Memory B cell (primary cell): ENCODE measurements around the gene ZBTB48.
"Not testable (repeated sequence)": the region's sequence is repeated elsewhere in the genome, so short reads cannot be mapped to it uniquely, and the experiment has no call there.

Experiments
- ATAC-seq: fragments of 150-1000 bp; cut with Tn5 transposase; 2 replicates; pipeline ENCODE4 v1.10.0; 2021; ENCODE audit warnings: low read depth, mild to moderate bottlenecking, moderate library complexity
- DNase-seq, 2 donors: peaks; one replicate each; pipeline ENCODE4 v3.0.0; 2022; ENCODE audit warnings: low spot score in 2 of 2
- H3K27ac Mint-ChIP-seq: one replicate; pipeline ENCODE4 v1.8.0; 2022; ENCODE audit warnings: mild to moderate bottlenecking, moderate library complexity, mixed read lengths
- H3K27me3 Mint-ChIP-seq: one replicate; pipeline ENCODE4 v1.8.0; 2022; ENCODE audit warnings: mixed read lengths
- H3K36me3 Mint-ChIP-seq: one replicate; pipeline ENCODE4 v1.8.0; 2022; ENCODE audit warnings: mild to moderate bottlenecking, mixed read lengths
- H3K4me1 Mint-ChIP-seq: one replicate; pipeline ENCODE4 v1.8.0; 2022; ENCODE audit warnings: mixed read lengths
- H3K4me3 Mint-ChIP-seq: one replicate; pipeline ENCODE4 v1.8.0; 2022; ENCODE audit warnings: mild to moderate bottlenecking, moderate library complexity, mixed read lengths
- H3K9me3 Mint-ChIP-seq: one replicate; pipeline ENCODE4 v1.8.0; 2022; ENCODE audit warnings: mixed read lengths

ZBTB48 gene

GRCh38 chr1:6554907-6555778 is 24.7 kb upstream of the ZBTB48 start, which contains the start of gene TAS1R1:
Gene TAS1R1 (plus strand): TSS chr1:6555307. CDS start chr1:6555374, 67 bp downstream.
- Mint-ChIP-seq H3K27me3 (no peaks in the 10 kb centered on the region), H3K27ac (peak within 1 kb of the TSS; percentile 82), H3K36me3 (peaks cover 3% of the 10 kb centered on the region), H3K4me3 (peak within 1 kb of the TSS; percentile 83), H3K9me3 (no peaks in the 10 kb centered on the region), H3K4me1 (peaks cover 12% of the 10 kb centered on the region)
- ATAC-seq (no peak), DNase-seq (no peak)

- H3K27me3 Mint-ChIP-seq, result peaks cover 1% of the 10 kb centered on the region
- no peak overlapping the region for H3K27ac Mint-ChIP-seq
- peaks cover 8% of the 10 kb centered on the region for H3K4me1 Mint-ChIP-seq
- DNase-seq, result no peak
- no peak overlapping the region for H3K4me3 Mint-ChIP-seq
- no peaks in the 10 kb centered on the region for H3K36me3 Mint-ChIP-seq
- ATAC-seq, result no peak
- no peaks in the 10 kb centered on the region for H3K9me3 Mint-ChIP-seq
Observed at GRCh38 chr1:6557597-6557996, 22.2 kb upstream of the ZBTB48 start.

GRCh38 chr1:6559161-6559560 is 20.6 kb upstream of the ZBTB48 start:
- H3K4me1 Mint-ChIP-seq, H3K4me3 Mint-ChIP-seq, H3K36me3 Mint-ChIP-seq, H3K9me3 Mint-ChIP-seq, H3K27ac Mint-ChIP-seq, H3K27me3 Mint-ChIP-seq, DNase-seq, ATAC-seq: not testable (repeated sequence)

- Mint-ChIP-seq H3K27ac (no peak overlapping the region), H3K36me3 (no peaks in the 10 kb centered on the region), H3K27me3 (peaks cover 1% of the 10 kb centered on the region), H3K4me1 (peaks cover 3% of the 10 kb centered on the region), H3K9me3 (no peaks in the 10 kb centered on the region), H3K4me3 (no peak overlapping the region)
- DNase-seq (no peak), ATAC-seq (no peak)
Observed at GRCh38 chr1:6560267-6560666, 19.5 kb upstream of the ZBTB48 start.

- peaks cover 11% of the 10 kb centered on the region for H3K27me3 Mint-ChIP-seq
- H3K4me3 Mint-ChIP-seq, result no peak overlapping the region
- no peak for ATAC-seq
- H3K4me1 Mint-ChIP-seq, result peaks cover 2% of the 10 kb centered on the region
- H3K9me3 Mint-ChIP-seq, result no peaks in the 10 kb centered on the region
- no peak for DNase-seq
- no peak overlapping the region for H3K27ac Mint-ChIP-seq
- peaks cover 4% of the 10 kb centered on the region for H3K36me3 Mint-ChIP-seq
Observed at GRCh38 chr1:6569033-6569432, 10.8 kb upstream of the ZBTB48 start.

- Mint-ChIP-seq H3K36me3 (peaks cover 4% of the 10 kb centered on the region), H3K4me1 (peaks cover 2% of the 10 kb centered on the region), H3K27me3 (peaks cover 11% of the 10 kb centered on the region), H3K27ac (no peak overlapping the region), H3K4me3 (no peak overlapping the region), H3K9me3 (no peaks in the 10 kb centered on the region)
- no peak for ATAC-seq
- no peak for DNase-seq
Observed at GRCh38 chr1:6570100-6570499, 9.7 kb upstream of the ZBTB48 start.

- Mint-ChIP-seq H3K36me3 (peaks cover 4% of the 10 kb centered on the region), H3K9me3 (no peaks in the 10 kb centered on the region), H3K4me3 (no peak overlapping the region), H3K27ac (no peak overlapping the region), H3K4me1 (peaks cover 2% of the 10 kb centered on the region), H3K27me3 (peaks cover 11% of the 10 kb centered on the region)
- ATAC-seq (no peak), DNase-seq (no peak)
Observed at GRCh38 chr1:6570987-6571386, 8.8 kb upstream of the ZBTB48 start.

GRCh38 chr1:6572653-6573383 is 7.0 kb upstream of the ZBTB48 start:
- no peak overlapping the region for H3K4me3 Mint-ChIP-seq
- H3K4me1 Mint-ChIP-seq, result peaks cover 2% of the 10 kb centered on the region
- peaks cover 11% of the 10 kb centered on the region for H3K27me3 Mint-ChIP-seq
- DNase-seq, result no peak
- H3K9me3 Mint-ChIP-seq, result no peaks in the 10 kb centered on the region
- no peak for ATAC-seq
- H3K36me3 Mint-ChIP-seq, result peaks cover 4% of the 10 kb centered on the region
- H3K27ac Mint-ChIP-seq, result no peak overlapping the region

GRCh38 chr1:6574025-6574620 is 5.7 kb upstream of the ZBTB48 start:
- H3K27me3 Mint-ChIP-seq, result peaks cover 9% of the 10 kb centered on the region
- H3K27ac Mint-ChIP-seq, result no peak overlapping the region
- ATAC-seq, result no peak
- no peak for DNase-seq
- no peak overlapping the region for H3K4me3 Mint-ChIP-seq
- H3K36me3 Mint-ChIP-seq, result peaks cover 4% of the 10 kb centered on the region
- no peaks in the 10 kb centered on the region for H3K9me3 Mint-ChIP-seq
- peaks cover 2% of the 10 kb centered on the region for H3K4me1 Mint-ChIP-seq

- Mint-ChIP-seq H3K9me3 (no peaks in the 10 kb centered on the region), H3K4me1 (peaks cover under 1% of the 10 kb centered on the region), H3K4me3 (no peak overlapping the region), H3K27ac (no peak overlapping the region), H3K27me3 (peaks cover 9% of the 10 kb centered on the region), H3K36me3 (peaks cover 4% of the 10 kb centered on the region)
- ATAC-seq (no peak), DNase-seq (no peak)
Observed at GRCh38 chr1:6574818-6575217, 5.0 kb upstream of the ZBTB48 start.

- peaks cover under 1% of the 10 kb centered on the region for H3K27me3 Mint-ChIP-seq
- ATAC-seq (no peak), DNase-seq (no peak)
- H3K4me1 Mint-ChIP-seq, result peaks cover 19% of the 10 kb centered on the region
- H3K27ac Mint-ChIP-seq, result no peak overlapping the region
- no peaks in the 10 kb centered on the region for H3K36me3 Mint-ChIP-seq
- no peak overlapping the region for H3K4me3 Mint-ChIP-seq
- H3K9me3 Mint-ChIP-seq, result no peaks in the 10 kb centered on the region
Observed at GRCh38 chr1:6577831-6578525, 1.8 kb upstream of the ZBTB48 start.

- DNase-seq, result no peak
- peak overlapping the region; percentile 99 for H3K4me3 Mint-ChIP-seq
- no peaks in the 10 kb centered on the region for H3K27me3 Mint-ChIP-seq
- no peaks in the 10 kb centered on the region for H3K9me3 Mint-ChIP-seq
- H3K4me1 Mint-ChIP-seq, result peaks cover 19% of the 10 kb centered on the region
- H3K27ac Mint-ChIP-seq, result peak overlapping the region; percentile 99
- no peaks in the 10 kb centered on the region for H3K36me3 Mint-ChIP-seq
- no peak for ATAC-seq
Observed at GRCh38 chr1:6578624-6579373, 995 bp upstream of the ZBTB48 start.

- ATAC-seq (peak; percentile 33), DNase-seq (no peak)
- Mint-ChIP-seq H3K4me1 (peaks cover 28% of the 10 kb centered on the region), H3K9me3 (no peaks in the 10 kb centered on the region), H3K4me3 (peak overlapping the region; percentile 99), H3K27me3 (no peaks in the 10 kb centered on the region), H3K36me3 (no peaks in the 10 kb centered on the region), H3K27ac (peak overlapping the region; percentile 99)
Observed at GRCh38 chr1:6580119-6580592, 362 bp downstream of the ZBTB48 start.
